HAP-1 (cell line): ENCODE data around the gene FARS2.

Experiments used
- DNase-seq, 2 experiments: peaks; one replicate each; pipeline ENCODE4 v3.0.0-alpha.2; 2016 to 2020; ENCODE audit warnings: low spot score in 2 of 2
- H3K27me3 ChIP-seq: fragments of 250-450 bp; sonication (Bioruptor Pico); 2 replicates; pipeline ENCODE4 v1.5.1; 2020; ENCODE audit warnings: low read depth, mild to moderate bottlenecking, moderate library complexity
- H3K36me3 ChIP-seq: fragments of 250-450 bp; sonication (Bioruptor Pico); replicated peaks from 2 replicates; pipeline ENCODE4 v1.5.1; 2020; ENCODE audit warnings: mild to moderate bottlenecking
- H3K4me1 ChIP-seq: fragments of 250-450 bp; sonication (Bioruptor Pico); 2 replicates; pipeline ENCODE4 v1.5.1; 2020; ENCODE audit warnings: mild to moderate bottlenecking
- H3K4me3 ChIP-seq: fragments of 250-450 bp; sonication (Bioruptor Pico); 2 replicates; pipeline ENCODE4 v1.5.1; 2020; ENCODE audit warnings: mild to moderate bottlenecking, moderate library complexity
- H3K9me3 ChIP-seq: fragments of 250-450 bp; sonication (Bioruptor Pico); 2 replicates; pipeline ENCODE4 v1.5.1; 2020; ENCODE audit warnings: mild to moderate bottlenecking, moderate library complexity
- in situ Hi-C: fragments of 300-500 bp; cut with MboI; formaldehyde crosslinking; loops from 3 replicates; pipeline ENCODE4 v1.14.3; 2020; ENCODE audit warnings: low sequenced_read_pairs, inconsistent platforms, mixed read lengths

FARS2 gene

GRCh38 chr6:5565971-5566370 lies 304.7 kb downstream of the FARS2 start:
- H3K36me3 ChIP-seq = no peaks in the 10 kb centered on the region
- no peaks in the 10 kb centered on the region for H3K9me3 ChIP-seq
- no peaks in the 10 kb centered on the region for H3K27me3 ChIP-seq
- in situ Hi-C loops = no loop called here
- no peak overlapping the region for H3K4me3 ChIP-seq
- peaks cover 24% of the 10 kb centered on the region for H3K4me1 ChIP-seq
- no peak for DNase-seq

GRCh38 chr6:5566718-5567117 lies 305.4 kb downstream of the FARS2 start:
- Histone ChIP-seq H3K36me3 (no peaks in the 10 kb centered on the region), H3K4me1 (peaks cover 24% of the 10 kb centered on the region), H3K9me3 (no peaks in the 10 kb centered on the region), H3K27me3 (no peaks in the 10 kb centered on the region), H3K4me3 (no peak overlapping the region)
- no peak for DNase-seq
- in situ Hi-C loops = no loop called here

- no peaks in the 10 kb centered on the region for H3K36me3 ChIP-seq
- no peaks in the 10 kb centered on the region for H3K9me3 ChIP-seq
- H3K4me1 ChIP-seq = peaks cover 24% of the 10 kb centered on the region
- no peaks in the 10 kb centered on the region for H3K27me3 ChIP-seq
- H3K4me3 ChIP-seq = no peak overlapping the region
- no peak for DNase-seq
- in situ Hi-C loops = no loop called here
Observed at GRCh38 chr6:5567352-5567751, 306.0 kb downstream of the FARS2 start.

- no peaks in the 10 kb centered on the region for H3K36me3 ChIP-seq
- H3K4me1 ChIP-seq = peaks cover 22% of the 10 kb centered on the region
- no peak overlapping the region for H3K4me3 ChIP-seq
- no peak for DNase-seq
- in situ Hi-C loops = no loop called here
- no peaks in the 10 kb centered on the region for H3K9me3 ChIP-seq
- H3K27me3 ChIP-seq = no peaks in the 10 kb centered on the region
Observed at GRCh38 chr6:5567890-5568289, 306.6 kb downstream of the FARS2 start.

- Histone ChIP-seq H3K4me1 (peaks cover 8% of the 10 kb centered on the region), H3K36me3 (no peaks in the 10 kb centered on the region), H3K4me3 (no peak overlapping the region), H3K27me3 (no peaks in the 10 kb centered on the region), H3K9me3 (no peaks in the 10 kb centered on the region)
- DNase-seq = no peak
- in situ Hi-C loops = no loop called here
Observed at GRCh38 chr6:5569491-5569890, 308.2 kb downstream of the FARS2 start.

- no peak for DNase-seq
- no peak overlapping the region for H3K4me3 ChIP-seq
- H3K9me3 ChIP-seq = no peaks in the 10 kb centered on the region
- H3K36me3 ChIP-seq = no peaks in the 10 kb centered on the region
- no peaks in the 10 kb centered on the region for H3K4me1 ChIP-seq
- H3K27me3 ChIP-seq = no peaks in the 10 kb centered on the region
- in situ Hi-C loops = no loop called here
Observed at GRCh38 chr6:5570641-5571040, 309.3 kb downstream of the FARS2 start.

GRCh38 chr6:5580736-5581581 lies 319.6 kb downstream of the FARS2 start:
- Histone ChIP-seq H3K4me1 (no peaks in the 10 kb centered on the region), H3K36me3 (no peaks in the 10 kb centered on the region), H3K4me3 (no peak overlapping the region), H3K9me3 (no peaks in the 10 kb centered on the region), H3K27me3 (no peaks in the 10 kb centered on the region)
- in situ Hi-C loops = no loop called here
- no peak for DNase-seq

- no peaks in the 10 kb centered on the region for H3K36me3 ChIP-seq
Observed at GRCh38 chr6:5582762-5583161, 321.4 kb downstream of the FARS2 start.

GRCh38 chr6:5583528-5583927 lies 322.2 kb downstream of the FARS2 start:
- H3K27me3 ChIP-seq = no peaks in the 10 kb centered on the region
- H3K4me3 ChIP-seq = no peak overlapping the region
- H3K4me1 ChIP-seq = no peaks in the 10 kb centered on the region
- no peaks in the 10 kb centered on the region for H3K9me3 ChIP-seq
- H3K36me3 ChIP-seq = no peaks in the 10 kb centered on the region
- in situ Hi-C loops = no loop called here
- no peak for DNase-seq

More at GRCh38 chr6:5582762-5583161, 321.4 kb downstream of the FARS2 start:
- Histone ChIP-seq H3K9me3 (no peaks in the 10 kb centered on the region), H3K27me3 (no peaks in the 10 kb centered on the region), H3K4me3 (no peak overlapping the region), H3K4me1 (no peaks in the 10 kb centered on the region)
- DNase-seq = no peak
- in situ Hi-C loops = no loop called here

GRCh38 chr6:5584078-5584482 lies 322.8 kb downstream of the FARS2 start:
- Histone ChIP-seq H3K27me3 (no peaks in the 10 kb centered on the region), H3K36me3 (no peaks in the 10 kb centered on the region), H3K9me3 (no peaks in the 10 kb centered on the region), H3K4me1 (no peaks in the 10 kb centered on the region), H3K4me3 (no peak overlapping the region)
- in situ Hi-C loops = no loop called here
- DNase-seq = no peak

- no peak for DNase-seq
- in situ Hi-C loops = no loop called here
- H3K9me3 ChIP-seq = no peaks in the 10 kb centered on the region
- no peaks in the 10 kb centered on the region for H3K36me3 ChIP-seq
- no peak overlapping the region for H3K4me3 ChIP-seq
- no peaks in the 10 kb centered on the region for H3K4me1 ChIP-seq
- H3K27me3 ChIP-seq = no peaks in the 10 kb centered on the region
Observed at GRCh38 chr6:5587648-5588047, 326.3 kb downstream of the FARS2 start.

- H3K4me3 ChIP-seq = no peak overlapping the region
- H3K36me3 ChIP-seq = no peaks in the 10 kb centered on the region
- DNase-seq = no peak
- no peaks in the 10 kb centered on the region for H3K4me1 ChIP-seq
- H3K27me3 ChIP-seq = no peaks in the 10 kb centered on the region
- H3K9me3 ChIP-seq = no peaks in the 10 kb centered on the region
- in situ Hi-C loops = no loop called here
Observed at GRCh38 chr6:5589422-5590141, 328.3 kb downstream of the FARS2 start.

GRCh38 chr6:5590187-5590586 lies 328.9 kb downstream of the FARS2 start:
- no peaks in the 10 kb centered on the region for H3K9me3 ChIP-seq
- no peaks in the 10 kb centered on the region for H3K36me3 ChIP-seq
- in situ Hi-C loops = no loop called here
- H3K27me3 ChIP-seq = no peaks in the 10 kb centered on the region
- H3K4me3 ChIP-seq = no peak overlapping the region
- H3K4me1 ChIP-seq = no peaks in the 10 kb centered on the region
- no peak for DNase-seq

- no peaks in the 10 kb centered on the region for H3K27me3 ChIP-seq
- in situ Hi-C loops = no loop called here
- no peaks in the 10 kb centered on the region for H3K36me3 ChIP-seq
- H3K4me3 ChIP-seq = no peak overlapping the region
- no peaks in the 10 kb centered on the region for H3K4me1 ChIP-seq
- H3K9me3 ChIP-seq = no peaks in the 10 kb centered on the region
- DNase-seq = no peak
Observed at GRCh38 chr6:5592886-5593519, 331.7 kb downstream of the FARS2 start.
